Skeletal muscle tissue (tissue), 4 donors: ENCODE data around the gene FRMD5. TPM values are rescaled to one million over a fixed set of nuclear protein-coding genes. Genes with fewer than 3 reads are reported as not detected.

Experiments used
- H3K27ac ChIP-seq: one replicate; pipeline ENCODE4 v1.7.0; 2013; ENCODE audit warnings: mild to moderate bottlenecking, low read depth, low read length, inconsistent platforms
- H3K27me3 ChIP-seq, 3 donors: one replicate each; pipeline ENCODE4 v1.7.0; 2013; ENCODE audit warnings: low read length in 3 of 3; ENCODE audit not compliant: control insufficient read depth in 3 of 3, insufficient read depth in 3 of 3
- H3K36me3 ChIP-seq, 3 donors: one replicate each; pipeline ENCODE4 v1.7.0; 2013; ENCODE audit warnings: low read length in 3 of 3; ENCODE audit not compliant: control insufficient read depth in 3 of 3, insufficient read depth in 3 of 3
- H3K4me1 ChIP-seq, 3 donors: one replicate each; pipeline ENCODE4 v1.7.0; 2013; ENCODE audit warnings: low read length in 3 of 3, mild to moderate bottlenecking in 3 of 3; ENCODE audit not compliant: control insufficient read depth in 3 of 3, insufficient read depth in 3 of 3
- H3K4me3 ChIP-seq, 3 donors: one replicate each; pipeline ENCODE4 v1.7.0; 2013; ENCODE audit warnings: low read length in 3 of 3
- H3K9ac ChIP-seq, 3 donors: one replicate each; pipeline ENCODE4 v1.7.0; 2013; ENCODE audit warnings: low read length in 3 of 3, mild to moderate bottlenecking in 3 of 3, moderate library complexity in 2 of 3, low read depth in 1 of 3
- H3K9me3 ChIP-seq, 3 donors: one replicate each; pipeline ENCODE4 v1.7.0; 2013; ENCODE audit warnings: low read length in 3 of 3; ENCODE audit not compliant: control insufficient read depth in 3 of 3
- total RNA-seq: library from RNA; depleted of rRNA; stranded (reverse); fragments of >200 nt; gene quantifications from one replicate; pipeline ENCODE4 v1.2.3, GENCODE V29; 2014
- donor health status: Osteomylitis.

The FRMD5 gene
- total RNA-seq, 1 donor from 2014 or later = 3.7 TPM

- Histone ChIP-seq H3K9me3 (peaks cover 0 to 2% (median 0%) of the 10 kb centered on the region in 3 donors), H3K9ac (no peak overlapping the region), H3K4me3 (no peak overlapping the region), H3K36me3 (no peaks in the 10 kb centered on the region), H3K27ac (no peak overlapping the region), H3K27me3 (peaks cover 0 to 3% (median 0%) of the 10 kb centered on the region in 3 donors), H3K4me1 (no peaks in the 10 kb centered on the region)
Measured at GRCh38 chr15:43991206-43991605, 203.9 kb downstream of the FRMD5 start.

GRCh38 chr15:43989938-43990337, 205.1 kb downstream of the FRMD5 start:
- Histone ChIP-seq H3K4me3 (no peak overlapping the region), H3K9me3 (peaks cover 0 to 2% (median 0%) of the 10 kb centered on the region in 3 donors), H3K9ac (no peak overlapping the region), H3K36me3 (no peaks in the 10 kb centered on the region), H3K4me1 (no peaks in the 10 kb centered on the region), H3K27ac (no peak overlapping the region), H3K27me3 (peaks cover 0 to 3% (median 0%) of the 10 kb centered on the region in 3 donors)

- Histone ChIP-seq H3K27me3 (peaks cover 0 to 3% (median 0%) of the 10 kb centered on the region in 3 donors), H3K4me1 (no peaks in the 10 kb centered on the region), H3K4me3 (no peak overlapping the region), H3K27ac (no peak overlapping the region), H3K36me3 (no peaks in the 10 kb centered on the region), H3K9me3 (peaks cover 0 to 2% (median 0%) of the 10 kb centered on the region in 3 donors), H3K9ac (no peak overlapping the region)
Measured at GRCh38 chr15:43988900-43989299, 206.2 kb downstream of the FRMD5 start.

GRCh38 chr15:43987924-43988323, 207.1 kb downstream of the FRMD5 start:
- Histone ChIP-seq H3K4me3 (no peak overlapping the region), H3K27me3 (peaks cover 0 to 3% (median 0%) of the 10 kb centered on the region in 3 donors), H3K9ac (no peak overlapping the region), H3K27ac (no peak overlapping the region), H3K9me3 (peaks cover 0 to 2% (median 0%) of the 10 kb centered on the region in 3 donors), H3K36me3 (no peaks in the 10 kb centered on the region), H3K4me1 (no peaks in the 10 kb centered on the region)

GRCh38 chr15:43985976-43986680, 208.9 kb downstream of the FRMD5 start:
- Histone ChIP-seq H3K36me3 (no peaks in the 10 kb centered on the region), H3K9ac (no peak overlapping the region), H3K27ac (no peak overlapping the region), H3K4me3 (no peak overlapping the region), H3K4me1 (no peaks in the 10 kb centered on the region), H3K9me3 (peaks cover 0 to 2% (median 0%) of the 10 kb centered on the region in 3 donors), H3K27me3 (peaks cover 0 to 3% (median 0%) of the 10 kb centered on the region in 3 donors)

GRCh38 chr15:43981576-43981975, 213.5 kb downstream of the FRMD5 start:
- no peak overlapping the region for H3K27ac ChIP-seq
- no peaks in the 10 kb centered on the region for H3K4me1 ChIP-seq
- H3K4me3 ChIP-seq = no peak overlapping the region
- no peaks in the 10 kb centered on the region for H3K9me3 ChIP-seq
- H3K27me3 ChIP-seq = no peaks in the 10 kb centered on the region
- H3K9ac ChIP-seq = no peak overlapping the region
- H3K36me3 ChIP-seq = no peaks in the 10 kb centered on the region

- Histone ChIP-seq H3K36me3 (no peaks in the 10 kb centered on the region), H3K27ac (no peak overlapping the region), H3K27me3 (no peaks in the 10 kb centered on the region), H3K4me1 (no peaks in the 10 kb centered on the region), H3K4me3 (no peak overlapping the region), H3K9me3 (no peaks in the 10 kb centered on the region), H3K9ac (no peak overlapping the region)
Measured at GRCh38 chr15:43977072-43977884, 217.8 kb downstream of the FRMD5 start.

- Histone ChIP-seq H3K27me3 (no peaks in the 10 kb centered on the region), H3K4me3 (no peak overlapping the region), H3K9ac (no peak overlapping the region), H3K9me3 (no peaks in the 10 kb centered on the region), H3K4me1 (no peaks in the 10 kb centered on the region), H3K27ac (no peak overlapping the region), H3K36me3 (no peaks in the 10 kb centered on the region)
Measured at GRCh38 chr15:43975770-43976169, 219.3 kb downstream of the FRMD5 start.

GRCh38 chr15:43975326-43975725, 219.7 kb downstream of the FRMD5 start:
- Histone ChIP-seq H3K4me3 (no peak overlapping the region), H3K9ac (no peak overlapping the region), H3K36me3 (no peaks in the 10 kb centered on the region), H3K27me3 (no peaks in the 10 kb centered on the region), H3K4me1 (no peaks in the 10 kb centered on the region), H3K9me3 (no peaks in the 10 kb centered on the region), H3K27ac (no peak overlapping the region)

- Histone ChIP-seq H3K27ac (no peak overlapping the region), H3K9ac (no peak overlapping the region), H3K9me3 (no peaks in the 10 kb centered on the region), H3K27me3 (no peaks in the 10 kb centered on the region), H3K4me3 (no peak overlapping the region), H3K4me1 (no peaks in the 10 kb centered on the region), H3K36me3 (no peaks in the 10 kb centered on the region)
Measured at GRCh38 chr15:43974852-43975251, 220.2 kb downstream of the FRMD5 start.
